Heart left ventricle (tissue), 16 donors: ENCODE data around the gene FLRT1. TPM values are rescaled to one million over a fixed set of nuclear protein-coding genes. Genes with fewer than 3 reads are reported as not detected.
"Not testable (repeated sequence)": the region's sequence is repeated elsewhere in the genome, so short reads cannot be mapped to it uniquely, and the experiment has no call there.

Experiments used
- ATAC-seq, 4 donors: fragments of 200-7000 bp; cut with Tn5 transposase; one replicate each; pipeline ENCODE4 v1.9.1; 2020 to 2022; ENCODE audit warnings: moderate library complexity in 4 of 4, mild to moderate bottlenecking in 3 of 4, moderate number of reproducible peaks in 1 of 4
- DNase-seq, 5 donors: peaks; one replicate each; pipeline ENCODE4 v3.0.0-alpha.2; 2020
- H3K27ac ChIP-seq, 12 donors: fragments of 200-600 bp; sonication (generic) in 4 of 12; one replicate each; pipeline versions ENCODE4 v1.5.0 to v1.8.0; 2016 to 2022; ENCODE audit warnings: mild to moderate bottlenecking in 2 of 12
- H3K27me3 ChIP-seq, 9 donors: fragments of 200-600 bp; sonication (generic) in 2 of 9; one replicate each; pipeline versions ENCODE4 v1.5.1 to v1.8.0; 2016 to 2022; ENCODE audit warnings: mild to moderate bottlenecking in 3 of 9
- H3K36me3 ChIP-seq, 9 donors: fragments of 200-600 bp; sonication (generic) in 2 of 9; one replicate each; pipeline versions ENCODE4 v1.5.0 to v1.8.0; 2018 to 2022; ENCODE audit warnings: mild to moderate bottlenecking in 2 of 9
- H3K4me1 ChIP-seq, 12 donors: fragments of 200-600 bp; sonication (generic) in 4 of 12; one replicate each; pipeline versions ENCODE4 v1.5.0 to v1.8.0; 2016 to 2022; ENCODE audit warnings: mild to moderate bottlenecking in 3 of 12
- H3K4me3 ChIP-seq, 12 donors: fragments of 200-600 bp; sonication (generic) in 4 of 12; one replicate each; pipeline versions ENCODE4 v1.5.0 to v1.8.0; 2017 to 2022; ENCODE audit warnings: mild to moderate bottlenecking in 9 of 12, moderate library complexity in 4 of 12
- H3K9me3 ChIP-seq, 12 donors: fragments of 200-600 bp; sonication (generic) in 4 of 12; one replicate each; pipeline versions ENCODE4 v1.5.0 to v1.8.0; 2016 to 2022; ENCODE audit warnings: mild to moderate bottlenecking in 1 of 12
- POLR2A ChIP-seq, 2 donors: fragments of 450-650 bp; IDR thresholded peaks; one replicate each; pipeline ENCODE4 v1.6.1; 2017; ENCODE audit warnings: antibody characterized with exemption in 2 of 2, mild to moderate bottlenecking in 2 of 2, moderate library complexity in 2 of 2
- whole genome bisulfite sequencing, 4 donors: extraction: QIAGEN DNeasy Blood & Tissue Kit in 2 of 4; methylation state at CpG; one replicate each; pipeline versions ENCODE4 v1.1.5 to v1.1.7; 2013 to 2018; 5-methylcytosine and 5-hydroxymethylcytosine counted together
- intact Hi-C, 10 donors: fragments of 100-400 bp; cut with DNase I; formaldehyde crosslinking; loops; one replicate each; pipeline versions ENCODE4 v1.11.1 to v1.14.2; 2022
- polyA plus RNA-seq, 2 donors: library from polyadenylated mRNA; stranded (reverse); fragments of 200-250 nt; gene quantifications; one replicate each; pipeline ENCODE4 v1.2.3, GENCODE V29; 2013
- total RNA-seq, 9 donors: library from RNA; depleted of rRNA in 2 of 9; stranded (reverse); fragments of >200 nt in 2 of 9; fragmentation: NEBNext Ultra II Directional in 3 of 9; extraction: Animal tissue kit (Norgen Biotek cat#: 25700) in 3 of 9; gene quantifications; one replicate each; pipeline versions ENCODE4 v1.1.0 to v1.2.4, GENCODE V29; 2016 to 2023
- TF ChIP-seq, protein P1 (sequence below), 12 donors: fragments of 200-600 bp; sonication (generic) in 4 of 12; IDR thresholded peaks; one replicate each; pipeline versions ENCODE4 v1.5.0 to v1.8.0; 2018 to 2022; ENCODE audit warnings: antibody characterized with exemption in 12 of 12, mild to moderate bottlenecking in 5 of 12
- donor health status: ischemic (EF 13 %, LVEDD 7.1; RV severe dilation, severe dysfunction).
- donor health status: healthy with polysubstance abuse.
- donor health status: DM: no; HTN: yes; CAD: no.
- donor health status: DM: no; HTN: no; CAD: no.
- donor health status: ischemic (EF 25% LVEDD 6.9; RV normal size, moderate dysfunction).
- donor health status: ischemic (EF 25% LVEDD 5.7; RV mildly dilated, moderate dysfunction).
- donor health status: healthy.
- donor health status: DM: yes; HTN: yes; CAD: no.
- donor health status: ischemic (EF 35%, LVEDD 5.7; RV mildly dilated, moderate dysfunction).
- donor health status: nonischemic (EF 11% LVEDD 7.7; RV severe dilation, severe dysfunction).
- donor health status: DM: yes; HTN: yes; CAD: no.
- donor health status: PGD.
- donor health status: ischemic (EF 29% LVEDD 5.4; RV normal size, mild dysfunction).
- donor health status: nonischemic (EF 23%, LVEDD 6.1; RV moderate dilation, normal function).

Gene FLRT1
- total and polyA plus RNA-seq, 11 donors = 0.20 to 1.4 (median 0.37) TPM

DNA sequence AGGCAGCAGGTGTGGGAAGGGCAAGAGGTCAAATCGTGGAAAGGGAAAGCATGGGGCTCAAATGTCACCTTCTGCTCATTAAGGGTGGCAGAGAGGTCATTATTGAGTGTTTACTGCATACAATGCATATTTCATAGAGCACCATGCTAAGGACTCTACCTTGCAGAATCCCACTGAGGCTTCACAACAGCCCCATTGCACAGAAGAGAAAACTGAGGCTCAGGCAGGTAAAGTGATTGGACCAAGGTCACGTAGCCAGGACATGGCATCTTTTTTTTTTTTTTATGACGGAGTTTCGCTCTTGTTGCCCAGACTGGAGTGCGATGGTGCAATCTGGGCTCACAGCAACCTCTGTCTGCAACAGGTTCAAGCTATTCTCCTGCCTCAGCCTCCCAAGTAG is 7.8 kb downstream of the FLRT1 start:
- Histone ChIP-seq H3K4me1 (peaks cover 0 to 8% (median 0%) of the 10 kb centered on the region in 12 donors), H3K27me3 (no peaks in the 10 kb centered on the region), H3K9me3 (no peaks in the 10 kb centered on the region), H3K27ac (no peak overlapping the region), H3K4me3 (no peak overlapping the region), H3K36me3 (no peaks in the 10 kb centered on the region)
- 88 to 92% (median 90%) methylated on average over 5 of the region's 5 CpGs for WGBS, 4 donors
- no peak for TF ChIP-seq POLR2A (IDR thresholded peaks at IDR 0.05)
- TF ChIP-seq, protein P1, sequence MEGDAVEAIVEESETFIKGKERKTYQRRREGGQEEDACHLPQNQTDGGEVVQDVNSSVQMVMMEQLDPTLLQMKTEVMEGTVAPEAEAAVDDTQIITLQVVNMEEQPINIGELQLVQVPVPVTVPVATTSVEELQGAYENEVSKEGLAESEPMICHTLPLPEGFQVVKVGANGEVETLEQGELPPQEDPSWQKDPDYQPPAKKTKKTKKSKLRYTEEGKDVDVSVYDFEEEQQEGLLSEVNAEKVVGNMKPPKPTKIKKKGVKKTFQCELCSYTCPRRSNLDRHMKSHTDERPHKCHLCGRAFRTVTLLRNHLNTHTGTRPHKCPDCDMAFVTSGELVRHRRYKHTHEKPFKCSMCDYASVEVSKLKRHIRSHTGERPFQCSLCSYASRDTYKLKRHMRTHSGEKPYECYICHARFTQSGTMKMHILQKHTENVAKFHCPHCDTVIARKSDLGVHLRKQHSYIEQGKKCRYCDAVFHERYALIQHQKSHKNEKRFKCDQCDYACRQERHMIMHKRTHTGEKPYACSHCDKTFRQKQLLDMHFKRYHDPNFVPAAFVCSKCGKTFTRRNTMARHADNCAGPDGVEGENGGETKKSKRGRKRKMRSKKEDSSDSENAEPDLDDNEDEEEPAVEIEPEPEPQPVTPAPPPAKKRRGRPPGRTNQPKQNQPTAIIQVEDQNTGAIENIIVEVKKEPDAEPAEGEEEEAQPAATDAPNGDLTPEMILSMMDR (IDR thresholded peaks at IDR 0.05) = no peak
- DNase-seq (no peak), ATAC-seq (no peak)
- intact Hi-C loops = loop anchor here in 1 of 10 donors (5.0 kb wide), 1 partner anchor 94 kb away; no protein-coding TSS in a partner anchor

DNA sequence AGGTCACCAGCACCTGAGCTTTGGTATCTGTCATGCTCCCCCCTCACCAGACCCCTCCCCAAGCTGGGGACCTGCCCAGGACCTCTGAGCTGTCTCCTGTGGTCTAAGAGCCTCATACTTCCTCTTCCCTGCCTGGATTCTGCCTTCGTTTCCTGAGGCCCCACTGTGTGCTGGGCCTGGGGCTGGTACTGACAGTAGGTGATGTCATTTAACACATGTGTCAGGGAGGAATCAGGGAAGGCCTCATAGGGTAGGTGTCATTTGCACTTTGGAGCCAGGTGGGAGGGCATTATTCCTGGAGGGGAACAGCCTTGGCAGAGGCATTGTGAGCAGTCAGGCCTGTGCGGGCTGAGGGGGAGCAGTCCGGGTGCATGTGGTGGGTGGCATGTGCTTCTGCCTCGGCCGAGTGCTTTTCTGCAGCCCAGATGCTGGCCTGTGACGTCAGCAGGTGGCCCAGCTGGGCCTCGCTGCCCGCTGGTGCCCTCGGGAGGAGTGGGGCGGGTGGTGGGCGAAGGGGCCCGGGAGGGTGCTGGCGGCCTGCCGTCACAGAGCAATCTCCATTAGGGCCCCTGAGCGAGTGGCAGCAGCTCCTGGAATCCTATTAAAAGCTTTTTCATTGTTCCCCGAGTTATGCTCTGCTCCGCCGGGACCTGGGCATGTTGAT is 9.1 kb downstream of the FLRT1 start:
- Histone ChIP-seq H3K4me3 (no peak overlapping the region), H3K4me1 (peaks cover 0 to 8% (median 0%) of the 10 kb centered on the region in 12 donors), H3K27me3 (no peaks in the 10 kb centered on the region), H3K36me3 (no peaks in the 10 kb centered on the region), H3K27ac (peak overlapping the region in 1 of 12 donors; percentile 42), H3K9me3 (no peaks in the 10 kb centered on the region)
- WGBS, 4 donors = 73 to 86% (median 79%) methylated on average over 11 to 18 of the region's 18 CpGs
- ATAC-seq (no peak), DNase-seq (no peak)
- intact Hi-C loops = loop anchor here in 1 of 10 donors (5.0 kb wide), 1 partner anchor 92 kb away; no protein-coding TSS in a partner anchor
- TF ChIP-seq, protein P1 (IDR thresholded peaks at IDR 0.05) = no peak
- no peak for TF ChIP-seq POLR2A (IDR thresholded peaks at IDR 0.05)

DNA sequence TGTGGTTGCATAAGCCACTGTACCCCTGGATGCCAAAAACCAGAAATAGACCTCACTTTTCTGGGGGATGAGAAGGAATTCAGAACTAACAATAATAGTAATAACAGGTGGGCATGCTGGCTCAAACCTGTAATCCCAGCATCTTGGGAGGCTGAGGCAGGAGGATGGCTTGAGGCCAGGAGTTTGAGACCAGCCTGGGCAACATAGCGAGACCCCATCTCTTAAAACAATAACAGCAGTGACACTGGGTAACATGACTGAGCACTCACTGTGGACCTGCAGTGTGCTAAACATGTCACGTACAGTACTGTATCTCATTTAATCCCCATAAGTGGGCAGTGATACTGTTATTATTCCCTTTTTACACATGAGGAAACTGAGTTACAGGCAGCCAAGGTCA is 10.0 kb downstream of the FLRT1 start:
- intact Hi-C loops = no loop called here
- H3K27ac ChIP-seq = no peak overlapping the region

DNA sequence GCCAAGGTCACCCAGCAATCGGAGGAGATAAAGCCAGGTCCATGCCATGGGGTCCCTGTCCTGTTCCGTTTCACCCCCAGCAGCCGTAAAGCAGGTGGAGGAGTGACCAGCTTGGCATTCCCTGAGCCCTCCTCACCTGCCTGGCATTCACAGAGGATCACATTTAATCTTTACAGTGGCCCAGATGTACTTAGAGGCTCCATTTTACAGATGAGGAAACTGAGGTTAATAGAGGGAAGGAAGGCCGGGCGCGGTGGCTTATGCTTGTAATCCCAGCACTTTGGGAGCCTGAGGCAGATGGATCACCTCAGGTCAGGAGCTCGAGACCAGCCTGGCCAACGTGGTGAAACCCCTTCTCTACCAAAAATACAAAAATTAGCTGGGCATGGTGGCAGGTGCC is 11.6 kb downstream of the FLRT1 start:
- H3K36me3 ChIP-seq, H3K9me3 ChIP-seq, intact Hi-C loops, H3K4me1 ChIP-seq, ATAC-seq, DNase-seq, H3K27ac ChIP-seq, H3K4me3 ChIP-seq, H3K27me3 ChIP-seq: not testable (repeated sequence)
- WGBS, 4 donors = 92 to 96% (median 96%) methylated on average over 6 to 8 of the region's 8 CpGs

More for the DNA sequence above, 10.0 kb downstream of the FLRT1 start:
- Histone ChIP-seq H3K4me3 (no peak overlapping the region), H3K4me1 (peaks cover 0 to 8% (median 0%) of the 10 kb centered on the region in 12 donors), H3K9me3 (no peaks in the 10 kb centered on the region), H3K27me3 (no peaks in the 10 kb centered on the region), H3K36me3 (no peaks in the 10 kb centered on the region)
- 94 to 100% (median 96%) methylated on average over 2 of the region's 2 CpGs for WGBS, 4 donors
- no peak for ATAC-seq
- DNase-seq = no peak
- no peak for TF ChIP-seq POLR2A (IDR thresholded peaks at IDR 0.05)
- TF ChIP-seq, protein P1 (IDR thresholded peaks at IDR 0.05) = no peak
